Mesothelial cell of epicardium (in vitro differentiated cells): ENCODE results near the gene NCKAP5. TPM values are rescaled to one million over a fixed set of nuclear protein-coding genes. Genes with fewer than 3 reads are reported as not detected.

Source experiments
- DNase-seq, 2 experiments: peaks; one replicate each; pipeline ENCODE4 v3.0.0; 2021; ENCODE audit warnings: low spot score in 2 of 2; ENCODE audit not compliant: unreplicated experiment in 2 of 2
- H3K27ac Mint-ChIP-seq: 2 replicates; pipeline ENCODE4 v1.8.0; 2021; ENCODE audit warnings: mixed read lengths
- H3K27me3 Mint-ChIP-seq: 2 replicates; pipeline ENCODE4 v1.8.0; 2021; ENCODE audit warnings: low read depth, mixed read lengths
- H3K36me3 Mint-ChIP-seq: 2 replicates; pipeline ENCODE4 v1.8.0; 2021; ENCODE audit warnings: mixed read lengths
- H3K4me1 Mint-ChIP-seq: 2 replicates; pipeline ENCODE4 v1.8.0; 2021; ENCODE audit warnings: mixed read lengths
- H3K4me3 Mint-ChIP-seq: 2 replicates; pipeline ENCODE4 v1.8.0; 2021; ENCODE audit warnings: mild to moderate bottlenecking, moderate library complexity, mixed read lengths
- H3K9me3 Mint-ChIP-seq: 2 replicates; pipeline ENCODE4 v1.8.0; 2021; ENCODE audit warnings: mixed read lengths
- total RNA-seq: library from RNA; stranded (reverse); gene quantifications from 3 replicates; pipeline ENCODE4 v1.2.1, GENCODE V29; 2021
- TF ChIP-seq, protein P1 (sequence below): fragments of 200-600 bp; sonication (generic); IDR thresholded peaks from one replicate; pipeline ENCODE4 v1.5.0; 2021; ENCODE audit warnings: antibody characterized with exemption; ENCODE audit not compliant: unreplicated experiment

Gene NCKAP5
- total RNA-seq, 1 donor from 2014 or later = 2.1 TPM

DNA sequence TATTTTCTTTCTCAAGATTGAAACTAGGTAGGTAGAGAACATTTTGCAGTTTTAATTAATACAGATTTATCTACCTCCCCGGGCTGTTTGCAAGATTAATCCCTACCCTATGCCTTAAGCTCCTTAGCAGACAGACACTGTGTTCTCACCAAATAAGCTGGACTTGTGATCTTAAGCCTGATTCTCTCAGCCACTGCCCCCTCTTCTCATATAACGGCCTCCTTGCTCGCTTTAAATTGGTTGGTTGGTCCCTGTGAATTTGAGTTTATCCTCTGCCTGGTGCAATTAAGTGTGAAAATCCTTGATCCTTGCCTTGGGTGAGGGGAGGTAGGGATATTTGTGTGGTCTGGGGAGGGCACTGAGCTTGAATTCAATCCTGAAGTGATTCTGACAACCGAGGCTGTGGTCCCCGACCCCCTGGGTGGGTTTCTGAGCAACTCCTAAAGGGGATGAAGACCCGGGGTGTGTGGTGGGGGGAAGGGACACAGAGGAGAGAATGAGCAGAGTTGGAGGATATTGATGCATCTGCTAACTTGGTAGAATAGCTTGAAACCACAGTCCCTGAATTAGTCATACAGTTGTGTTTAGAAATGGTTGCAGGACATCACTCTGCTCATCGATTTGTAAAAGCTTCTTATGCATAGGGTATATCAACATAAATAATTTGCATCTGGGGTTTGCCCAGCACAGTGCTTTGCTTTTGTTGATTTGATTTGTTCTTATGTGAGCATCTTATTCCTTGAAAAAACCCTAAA, 36.9 kb upstream of the NCKAP5 start:
- Mint-ChIP-seq H3K27ac (no peak overlapping the region), H3K36me3 (no peaks in the 10 kb centered on the region), H3K4me3 (no peak overlapping the region), H3K4me1 (peaks cover 3% of the 10 kb centered on the region), H3K27me3 (peaks cover 15% of the 10 kb centered on the region), H3K9me3 (no peaks in the 10 kb centered on the region)
- DNase-seq = no peak
- TF ChIP-seq, protein P1, sequence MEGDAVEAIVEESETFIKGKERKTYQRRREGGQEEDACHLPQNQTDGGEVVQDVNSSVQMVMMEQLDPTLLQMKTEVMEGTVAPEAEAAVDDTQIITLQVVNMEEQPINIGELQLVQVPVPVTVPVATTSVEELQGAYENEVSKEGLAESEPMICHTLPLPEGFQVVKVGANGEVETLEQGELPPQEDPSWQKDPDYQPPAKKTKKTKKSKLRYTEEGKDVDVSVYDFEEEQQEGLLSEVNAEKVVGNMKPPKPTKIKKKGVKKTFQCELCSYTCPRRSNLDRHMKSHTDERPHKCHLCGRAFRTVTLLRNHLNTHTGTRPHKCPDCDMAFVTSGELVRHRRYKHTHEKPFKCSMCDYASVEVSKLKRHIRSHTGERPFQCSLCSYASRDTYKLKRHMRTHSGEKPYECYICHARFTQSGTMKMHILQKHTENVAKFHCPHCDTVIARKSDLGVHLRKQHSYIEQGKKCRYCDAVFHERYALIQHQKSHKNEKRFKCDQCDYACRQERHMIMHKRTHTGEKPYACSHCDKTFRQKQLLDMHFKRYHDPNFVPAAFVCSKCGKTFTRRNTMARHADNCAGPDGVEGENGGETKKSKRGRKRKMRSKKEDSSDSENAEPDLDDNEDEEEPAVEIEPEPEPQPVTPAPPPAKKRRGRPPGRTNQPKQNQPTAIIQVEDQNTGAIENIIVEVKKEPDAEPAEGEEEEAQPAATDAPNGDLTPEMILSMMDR = no peak

DNA sequence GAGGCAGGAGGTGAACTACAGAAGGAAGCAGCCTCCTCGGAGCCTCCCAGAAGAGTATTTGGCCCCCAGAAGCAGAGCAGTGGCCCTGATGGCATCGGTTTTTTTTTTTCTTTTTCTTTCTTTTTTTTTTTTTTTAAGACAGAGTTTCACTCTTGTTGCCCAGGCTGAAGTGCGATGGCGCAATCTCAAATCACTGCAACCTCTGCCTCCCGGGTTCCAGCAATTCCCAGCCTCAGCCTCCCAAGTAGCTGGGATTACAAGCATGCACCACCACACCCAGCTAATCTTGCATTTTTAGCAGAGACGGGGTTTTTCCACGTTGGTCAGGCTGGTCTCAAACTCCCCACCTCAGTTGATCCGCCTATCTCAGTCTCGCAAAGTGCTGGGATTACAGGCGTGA, 34.8 kb upstream of the NCKAP5 start:
- TF ChIP-seq, protein P1 = no peak
- no peaks in the 10 kb centered on the region for H3K4me1 Mint-ChIP-seq
- H3K27me3 Mint-ChIP-seq = peaks cover 13% of the 10 kb centered on the region
- H3K27ac Mint-ChIP-seq = no peak overlapping the region
- no peaks in the 10 kb centered on the region for H3K9me3 Mint-ChIP-seq
- H3K4me3 Mint-ChIP-seq = no peak overlapping the region
- DNase-seq = no peak
- H3K36me3 Mint-ChIP-seq = no peaks in the 10 kb centered on the region

DNA sequence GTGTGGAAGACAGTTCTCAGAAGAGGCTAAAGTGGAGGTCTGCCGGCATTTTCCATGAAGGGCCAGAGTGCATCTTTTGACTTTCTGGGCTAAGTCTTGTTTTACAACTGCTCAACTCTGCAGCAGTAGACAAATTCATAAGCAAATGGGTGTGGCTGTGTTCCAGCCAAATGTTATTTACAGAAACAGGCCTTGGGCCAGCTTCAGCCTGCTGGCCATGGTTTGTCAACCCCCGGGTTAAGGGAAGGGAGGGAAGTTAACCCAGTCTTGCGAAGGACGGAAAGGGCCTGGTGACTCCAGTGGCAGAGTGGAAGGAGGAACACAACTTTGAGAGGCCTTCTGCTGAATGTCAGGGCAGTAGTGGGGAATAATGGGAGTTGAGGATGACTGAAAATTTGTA, 34.3 kb upstream of the NCKAP5 start:
- Mint-ChIP-seq H3K36me3 (no peaks in the 10 kb centered on the region), H3K27me3 (peaks cover 13% of the 10 kb centered on the region), H3K9me3 (no peaks in the 10 kb centered on the region), H3K27ac (no peak overlapping the region), H3K4me3 (no peak overlapping the region), H3K4me1 (no peaks in the 10 kb centered on the region)
- DNase-seq = no peak
- TF ChIP-seq, protein P1 = no peak

DNA sequence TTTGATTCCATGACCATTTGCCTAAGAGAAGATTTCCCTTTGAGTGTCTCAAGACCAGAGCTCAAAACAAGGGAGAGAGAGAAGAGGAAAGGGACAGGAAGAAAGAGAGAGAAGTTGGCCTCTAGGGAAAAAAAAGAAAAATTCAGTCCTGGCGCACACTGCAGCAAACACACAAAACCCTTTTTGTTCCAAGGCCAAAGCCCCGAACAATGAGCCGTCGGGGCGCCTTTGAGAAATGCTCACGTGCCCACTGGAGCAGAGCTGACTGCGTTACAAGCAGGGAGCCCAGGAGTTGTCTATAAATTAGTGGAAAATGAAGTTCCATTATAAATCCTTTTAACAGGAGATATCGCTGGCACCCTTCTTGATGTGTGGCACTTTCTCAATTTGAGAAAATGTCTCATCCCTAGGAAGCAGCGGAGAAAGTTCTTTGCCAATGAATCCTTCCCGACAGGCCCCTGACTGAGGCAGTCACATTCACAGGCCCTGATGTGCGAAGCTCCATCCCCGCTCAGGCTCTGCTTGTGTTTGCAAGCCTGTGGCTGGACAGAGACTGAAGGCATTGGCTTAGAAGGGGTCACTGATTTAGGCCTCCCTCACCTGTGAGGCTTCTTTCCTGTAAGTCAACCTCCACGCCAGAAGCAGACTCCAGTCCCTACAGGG, 32.1 kb upstream of the NCKAP5 start:
- no peak overlapping the region for H3K4me3 Mint-ChIP-seq
- peaks cover 16% of the 10 kb centered on the region for H3K27me3 Mint-ChIP-seq
- no peak overlapping the region for H3K27ac Mint-ChIP-seq
- no peak for DNase-seq
- H3K4me1 Mint-ChIP-seq = no peaks in the 10 kb centered on the region
- no peaks in the 10 kb centered on the region for H3K36me3 Mint-ChIP-seq
- TF ChIP-seq, protein P1 = no peak
- no peaks in the 10 kb centered on the region for H3K9me3 Mint-ChIP-seq

DNA sequence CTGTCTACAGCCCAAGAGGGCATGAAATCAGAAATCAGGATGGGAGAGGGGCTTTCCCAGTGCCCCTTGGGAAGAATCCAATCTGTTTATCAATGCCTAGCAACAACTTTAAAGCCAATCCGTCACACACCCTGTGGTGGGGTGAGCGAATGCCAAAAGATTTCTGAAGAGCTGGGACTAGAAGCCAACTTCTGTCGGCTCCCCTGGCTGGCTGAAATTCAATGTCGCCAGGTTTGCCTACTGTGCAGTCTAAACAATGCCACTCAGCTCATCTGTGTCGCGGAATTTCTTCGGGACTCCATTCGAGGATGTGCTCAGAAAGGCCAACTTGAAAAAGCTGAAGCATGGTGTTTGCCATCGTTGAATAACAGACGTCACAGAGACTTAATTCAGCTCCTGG, 31.5 kb upstream of the NCKAP5 start:
- DNase-seq = no peak
- no peaks in the 10 kb centered on the region for H3K9me3 Mint-ChIP-seq
- H3K4me3 Mint-ChIP-seq = no peak overlapping the region
- H3K4me1 Mint-ChIP-seq = no peaks in the 10 kb centered on the region
- no peak overlapping the region for H3K27ac Mint-ChIP-seq
- H3K27me3 Mint-ChIP-seq = peaks cover 15% of the 10 kb centered on the region
- no peaks in the 10 kb centered on the region for H3K36me3 Mint-ChIP-seq
- TF ChIP-seq, protein P1 = no peak
